HG03469 (cell line): ENCODE results near the gene TFCP2.

ENCODE experiments used
- ATAC-seq: cut with Tn5 transposase; IDR thresholded peaks from one replicate; pipeline ENCODE4 v1.9.1; 2021; ENCODE audit warnings: mild to moderate bottlenecking, moderate library complexity, moderate number of reproducible peaks; ENCODE audit not compliant: unreplicated experiment

The TFCP2 gene

DNA sequence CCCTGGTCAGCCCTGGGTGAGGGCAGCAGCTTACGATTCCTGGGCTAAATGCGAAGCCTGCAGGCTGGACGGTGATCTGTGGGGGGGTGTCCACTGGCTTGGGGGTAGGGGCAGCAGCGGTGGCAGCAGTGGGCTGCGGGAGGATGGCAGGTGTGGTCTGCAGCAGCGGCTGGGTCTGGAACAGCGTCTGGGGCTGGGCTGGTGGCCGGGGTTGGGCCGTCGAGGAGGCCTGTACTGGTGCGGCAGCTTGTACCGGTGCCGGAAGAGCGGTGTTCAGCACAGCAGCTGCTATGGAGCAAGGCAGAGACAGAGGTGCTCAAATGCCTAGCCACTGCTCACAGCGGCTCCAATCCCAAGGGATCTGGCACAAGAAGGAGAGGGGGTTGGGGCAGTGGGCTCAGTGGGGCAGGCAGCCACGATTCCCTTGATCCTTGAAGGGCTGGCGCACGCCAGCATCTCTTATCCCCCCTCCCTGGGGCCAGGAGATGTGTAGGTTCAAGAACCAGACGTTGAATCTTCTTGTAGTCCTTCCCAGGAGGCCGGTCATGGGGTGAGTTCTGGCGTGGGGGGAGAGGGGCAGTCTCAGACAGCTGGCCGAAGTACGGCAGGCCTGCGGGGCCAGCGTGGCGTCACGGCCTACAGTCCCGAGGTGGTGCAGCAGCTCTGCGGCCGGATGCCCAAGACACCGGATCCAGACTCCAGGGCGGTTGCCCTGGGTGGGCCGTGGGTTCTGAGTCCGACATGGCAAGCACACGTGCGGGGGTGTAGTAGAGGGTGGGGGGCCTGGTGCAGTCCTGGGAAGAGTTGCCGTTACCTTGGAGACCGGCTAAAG is 25.0 kb upstream of the TFCP2 start:
- ATAC-seq = no peak

DNA sequence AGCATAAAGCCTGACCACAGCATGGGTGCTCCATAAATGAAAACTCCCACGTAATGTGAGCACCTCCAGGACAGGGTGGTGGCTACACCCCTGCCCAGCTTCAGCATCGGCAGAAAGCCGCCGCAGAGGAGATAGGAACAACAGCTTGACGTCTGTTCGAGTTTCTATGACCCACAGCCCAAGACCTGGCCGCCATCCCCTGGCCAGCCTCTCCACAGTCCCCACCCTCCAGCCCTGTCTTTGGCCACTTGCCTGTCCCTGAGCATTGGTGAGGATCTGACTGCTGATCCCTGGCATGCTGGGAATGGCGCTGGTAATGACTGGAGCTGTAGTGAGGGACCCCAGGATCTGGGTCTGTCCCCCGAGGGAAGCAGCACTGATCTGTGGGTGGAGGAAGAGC is 23.6 kb upstream of the TFCP2 start:
- no peak for ATAC-seq

DNA sequence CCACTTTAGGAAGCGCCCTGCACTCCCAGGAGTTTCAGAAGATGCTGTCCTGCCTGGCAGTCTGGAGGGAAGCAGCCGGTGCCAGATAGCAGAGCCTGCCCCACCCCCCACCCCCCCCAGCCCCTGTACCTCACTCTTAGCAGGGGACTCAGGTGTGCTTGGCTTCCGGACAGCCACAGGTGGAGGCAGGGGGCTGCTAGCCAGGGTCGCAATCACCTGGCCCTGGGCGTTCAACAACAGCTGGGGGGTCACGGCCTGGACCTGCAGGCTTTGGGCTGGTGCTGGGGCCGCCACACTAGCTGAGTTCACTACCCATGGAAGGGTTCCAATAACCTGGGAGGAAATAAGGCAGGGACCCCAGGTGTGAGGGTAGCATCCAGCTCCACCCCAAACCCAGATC is 22.9 kb upstream of the TFCP2 start:
- no peak for ATAC-seq

DNA sequence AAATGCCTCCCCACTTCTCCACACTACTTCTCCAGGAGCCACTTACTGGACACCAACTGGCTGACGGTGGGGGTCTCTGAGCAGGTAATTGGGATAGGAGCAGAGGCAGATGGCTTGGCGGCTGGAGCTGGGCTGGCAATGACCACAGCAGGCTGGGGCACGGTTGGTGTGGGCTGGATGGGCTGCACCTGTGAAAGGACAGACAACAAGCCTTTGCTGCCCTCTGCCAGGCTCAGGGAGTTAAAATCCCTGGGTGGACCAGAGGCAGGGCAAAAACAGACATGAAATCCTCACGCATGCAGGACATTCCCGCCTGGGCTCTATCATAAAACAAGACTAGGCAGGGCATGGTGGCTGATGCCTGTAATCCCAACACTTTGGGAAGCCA is 19.3 kb upstream of the TFCP2 start:
- no peak for ATAC-seq

DNA sequence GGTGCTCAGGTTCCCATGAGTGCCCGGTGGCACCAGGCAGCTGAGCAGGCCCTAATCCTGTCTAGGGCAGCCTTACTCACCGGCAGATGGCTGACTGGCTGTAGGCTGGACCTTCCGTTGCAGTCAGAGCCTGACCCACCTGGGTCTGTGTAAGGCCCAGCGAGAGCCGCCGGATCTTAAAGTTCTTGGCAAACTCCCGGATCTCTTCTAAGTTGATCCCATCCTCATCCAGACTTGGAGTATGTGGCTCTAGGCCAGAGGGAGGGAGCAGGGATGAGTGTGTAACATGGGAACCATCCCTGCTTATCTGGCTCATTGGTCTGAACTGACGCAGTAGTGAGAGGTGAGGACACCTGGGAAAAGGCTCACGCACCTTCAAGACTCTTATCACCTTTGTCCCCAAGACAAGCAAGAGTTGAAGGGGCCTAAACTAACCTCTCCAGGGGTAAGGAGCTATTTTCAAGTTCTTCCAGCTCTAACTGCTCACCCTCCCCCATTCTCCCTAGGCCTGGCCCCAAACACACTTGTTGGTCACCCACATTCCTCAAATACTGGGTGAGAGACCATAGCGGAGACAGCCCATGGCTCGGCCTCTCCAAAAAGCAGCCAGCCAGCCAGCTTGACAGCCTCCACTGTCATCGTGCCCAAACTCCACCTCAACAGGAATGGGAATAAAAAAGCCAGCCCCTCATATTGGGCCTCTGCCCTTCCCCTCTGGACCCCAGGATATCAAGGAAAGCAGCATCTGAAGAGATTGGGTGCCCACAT is 18.8 kb upstream of the TFCP2 start:
- no peak for ATAC-seq

DNA sequence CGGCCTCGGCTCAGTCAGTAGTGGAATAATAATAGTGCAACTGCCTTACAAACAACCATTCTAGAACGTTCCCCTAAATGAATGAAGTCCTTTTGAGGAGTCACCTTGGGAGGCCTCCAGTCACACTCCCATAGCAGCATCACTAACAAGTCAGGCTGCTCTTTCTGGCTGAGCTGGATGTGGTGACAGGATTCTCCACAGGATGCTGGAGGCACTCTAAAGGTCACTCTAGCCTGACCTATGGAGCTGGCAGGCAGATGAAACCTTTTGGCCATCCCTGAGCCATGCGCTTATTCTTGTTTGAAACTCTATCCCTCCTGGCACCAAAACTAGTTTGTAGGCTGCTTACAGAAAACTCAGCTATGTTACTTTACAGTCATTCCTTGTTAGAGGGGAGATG is 17.9 kb upstream of the TFCP2 start:
- no peak for ATAC-seq

DNA sequence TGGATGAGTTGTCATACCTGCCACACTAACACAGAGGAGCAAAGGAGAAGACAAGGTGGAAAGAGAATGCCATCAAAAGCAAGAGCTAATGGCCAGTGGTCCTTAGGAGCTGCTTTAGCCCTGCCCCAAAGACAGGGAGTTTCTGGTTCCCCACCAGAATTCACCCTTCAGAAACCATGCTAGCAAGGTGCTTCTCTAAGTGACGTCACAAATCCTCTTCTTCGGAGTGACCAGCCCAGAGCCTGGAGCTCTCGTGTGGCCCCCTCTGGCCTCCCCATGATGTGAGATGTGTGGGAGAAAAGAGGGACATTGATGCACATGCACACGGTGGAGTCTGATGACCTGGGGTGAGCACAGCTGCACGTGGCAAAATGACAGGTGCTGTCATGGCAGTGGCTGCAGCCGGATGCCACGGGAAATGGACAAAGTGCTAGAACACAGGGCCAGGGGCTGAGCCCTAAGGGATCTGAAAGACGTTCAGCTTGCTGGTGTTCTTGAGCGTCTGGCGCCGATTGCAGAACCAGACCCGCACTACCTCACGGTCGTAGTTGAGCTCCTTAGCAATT is 16.9 kb upstream of the TFCP2 start:
- no peak for ATAC-seq

DNA sequence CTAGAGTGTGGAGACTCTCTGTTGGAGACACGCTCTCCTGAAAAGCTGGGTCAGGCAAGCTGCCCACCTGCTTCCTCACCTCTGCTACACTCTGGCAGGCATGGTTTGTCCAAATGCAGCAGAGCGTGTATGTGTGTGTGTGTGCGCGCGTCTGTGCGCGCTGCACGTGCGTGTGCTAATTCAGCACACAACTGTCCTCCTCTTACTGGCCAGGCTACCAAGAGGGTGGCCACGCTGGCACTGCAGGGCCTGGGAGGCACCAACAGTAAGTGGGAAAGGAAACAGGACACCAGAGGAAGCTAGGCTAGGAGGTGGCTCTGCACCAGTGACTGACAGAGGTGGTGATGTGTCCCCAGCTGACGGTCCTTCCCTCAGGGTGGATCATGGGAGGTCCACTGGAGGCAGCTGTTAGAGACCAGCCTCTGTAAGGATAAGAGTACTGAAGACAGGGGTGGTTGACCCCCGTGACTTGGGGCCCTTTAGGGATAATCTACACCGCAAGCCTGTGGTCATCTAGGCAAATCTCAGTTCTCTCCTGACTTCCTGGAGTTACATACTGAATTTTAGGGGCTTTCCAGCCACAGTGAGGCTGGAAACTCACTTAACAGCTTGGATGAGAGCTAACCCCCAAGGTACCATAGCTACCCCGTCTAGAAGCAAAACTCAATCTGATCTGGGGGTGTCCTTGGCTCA is 15.6 kb upstream of the TFCP2 start:
- no peak for ATAC-seq

DNA sequence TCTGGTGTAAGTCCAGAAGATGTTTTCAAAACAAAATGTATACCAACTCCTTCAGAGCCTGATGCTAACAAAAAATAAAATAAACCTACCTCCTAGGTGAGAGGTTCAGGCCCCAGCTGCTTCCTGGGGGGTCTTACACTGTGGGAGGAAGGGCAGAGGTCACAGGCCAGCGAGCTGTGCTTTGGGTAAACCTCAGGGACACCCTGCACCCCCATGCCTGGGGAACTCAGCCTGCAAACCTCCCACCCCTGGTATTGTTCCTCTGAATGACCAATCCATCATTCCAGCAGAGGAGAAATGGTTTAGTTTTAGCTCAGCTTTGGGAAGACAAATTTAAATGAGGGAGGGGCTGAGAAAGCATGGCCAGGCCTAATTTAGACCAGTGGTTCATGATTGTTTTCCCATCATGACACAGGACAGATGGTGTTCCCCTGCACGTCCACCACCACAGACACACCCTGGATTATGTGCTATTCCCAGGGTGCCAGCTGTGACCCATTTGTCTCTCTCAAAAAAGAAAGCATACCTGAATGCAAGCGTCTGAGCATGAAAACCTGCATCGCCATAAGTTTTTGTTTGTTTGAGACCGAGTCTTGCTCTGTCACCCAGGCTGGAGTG is 14.5 kb upstream of the TFCP2 start:
- ATAC-seq = no peak

DNA sequence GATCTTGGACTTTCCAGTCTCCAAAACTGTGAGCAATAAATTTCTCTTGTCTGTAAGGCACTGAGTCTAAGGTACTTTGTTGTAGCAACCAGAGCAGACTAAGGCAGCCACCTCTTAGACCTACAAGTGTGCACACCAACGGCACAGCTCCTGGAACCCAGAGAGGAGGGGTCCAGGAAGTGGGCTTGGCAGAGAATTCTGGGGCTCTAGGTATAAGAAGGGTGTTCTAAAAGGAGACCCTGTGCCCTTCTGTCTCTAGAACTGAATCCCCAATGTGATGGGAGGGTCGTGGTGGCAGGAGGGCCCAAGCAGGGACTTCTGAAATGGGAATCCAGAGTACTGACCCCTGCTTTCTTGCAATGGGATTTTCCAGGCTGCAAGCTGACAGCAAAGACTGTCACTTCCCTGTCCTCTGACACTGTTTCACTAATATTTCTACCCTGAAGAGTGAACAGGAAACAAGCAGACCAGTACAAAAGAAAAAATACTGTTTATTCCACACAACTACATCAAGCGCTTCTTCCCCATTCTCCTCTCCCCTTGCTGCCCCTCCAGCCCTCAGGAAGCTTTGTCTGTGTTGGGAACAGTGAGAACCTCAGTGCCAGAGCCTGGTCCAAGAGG is 13.6 kb upstream of the TFCP2 start:
- no peak for ATAC-seq

DNA sequence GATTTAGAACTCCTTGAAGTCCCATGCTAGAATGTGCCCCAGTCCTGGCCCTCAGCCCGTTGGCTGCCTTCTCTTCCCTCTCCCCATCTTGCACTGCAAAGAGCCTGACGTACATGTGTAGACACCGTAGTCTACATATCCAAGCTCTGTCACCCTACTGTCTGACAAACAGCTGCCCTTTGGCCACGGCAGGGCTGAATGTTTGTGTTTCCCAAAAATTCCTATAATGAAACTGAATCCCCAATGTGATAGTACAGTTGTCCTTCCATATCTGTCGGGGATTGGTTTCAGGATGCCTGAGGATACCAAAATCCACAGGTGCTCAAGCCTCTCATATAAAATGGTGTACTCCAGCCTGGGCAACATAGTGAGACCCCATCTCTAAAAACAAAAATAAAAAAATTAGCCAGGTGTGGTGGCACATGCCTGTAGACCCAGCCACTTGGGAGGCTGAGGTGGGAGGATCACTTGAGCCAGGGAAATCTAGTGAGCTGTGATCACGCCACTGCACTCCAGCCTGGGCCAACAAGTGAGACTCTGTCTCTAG is 12.3 kb upstream of the TFCP2 start:
- no peak for ATAC-seq

DNA sequence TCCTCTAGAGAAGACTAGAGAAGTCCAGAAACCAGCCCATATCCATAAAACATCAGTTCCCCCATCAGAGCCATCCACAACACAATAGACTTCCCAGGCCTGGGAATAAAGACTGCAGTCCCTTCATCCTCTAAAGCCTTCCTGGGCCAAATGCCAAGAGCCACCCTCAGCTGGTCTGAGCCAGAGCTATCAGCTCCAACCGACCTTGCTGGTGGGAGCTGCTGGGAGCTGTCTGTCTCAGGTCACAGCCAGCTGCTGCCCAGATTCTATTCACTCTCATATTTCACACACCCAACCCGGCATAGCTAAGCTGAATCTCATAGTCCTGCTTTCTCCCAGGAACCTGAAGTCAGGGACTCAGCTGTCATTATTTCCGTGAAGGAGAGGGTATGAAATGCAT is 10.9 kb upstream of the TFCP2 start:
- no peak for ATAC-seq

DNA sequence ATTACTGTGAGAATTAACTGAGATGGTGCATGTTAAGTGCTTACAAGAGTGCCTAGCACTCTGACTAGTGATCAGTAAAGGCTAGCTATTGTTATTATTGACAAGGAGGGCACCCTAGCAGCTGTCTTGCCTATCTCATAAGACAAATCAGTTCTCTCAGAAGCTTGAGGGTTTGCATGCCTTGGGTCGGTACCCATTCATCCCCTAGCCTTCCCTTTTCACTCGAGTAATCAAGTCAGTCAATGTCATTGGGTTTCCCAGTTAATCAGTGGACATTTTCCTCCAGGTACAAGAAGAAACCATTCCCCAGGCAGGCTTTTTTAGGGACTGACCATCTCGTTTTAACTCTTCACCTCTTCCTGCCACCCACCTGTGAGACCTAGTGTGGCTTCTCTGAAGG is 10.4 kb upstream of the TFCP2 start:
- ATAC-seq = no peak

DNA sequence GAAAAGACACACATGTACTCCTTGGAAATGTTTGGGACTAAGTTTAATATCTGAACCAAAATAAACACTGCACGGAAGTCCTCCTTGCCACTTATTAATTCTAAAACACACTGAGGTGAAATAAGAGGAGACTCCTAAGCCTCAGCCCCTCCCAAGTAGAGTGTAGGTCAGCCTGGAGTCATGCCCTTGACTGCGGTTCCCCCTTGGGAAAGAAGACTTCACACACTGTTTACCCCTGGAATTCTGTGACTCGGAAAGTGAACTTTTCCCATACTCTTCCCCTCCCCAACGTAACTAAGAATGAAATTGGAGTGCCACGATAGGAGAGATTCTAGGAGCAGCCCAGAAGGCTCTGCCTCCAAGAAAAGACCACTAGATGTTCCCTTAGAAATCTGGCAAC is 8.6 kb upstream of the TFCP2 start:
- no peak for ATAC-seq

DNA sequence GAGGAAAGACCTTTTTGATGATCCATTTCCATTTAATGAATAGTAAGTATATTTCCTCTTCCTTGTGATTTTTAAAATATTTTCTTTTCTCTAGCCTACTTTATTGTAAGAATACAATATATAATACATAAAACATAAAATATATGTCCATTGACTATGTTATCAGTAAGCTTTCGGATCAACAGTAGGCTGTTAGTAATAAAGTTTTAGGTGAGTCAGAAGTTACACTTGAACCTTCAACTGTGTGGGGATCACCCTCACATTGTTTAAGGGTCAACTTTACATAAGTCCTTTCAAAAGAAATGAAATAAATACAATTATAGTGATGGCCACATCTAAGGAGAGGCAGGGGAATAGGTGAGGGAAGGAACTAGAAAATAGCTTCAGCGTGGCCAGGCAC is 5.0 kb upstream of the TFCP2 start:
- no peak for ATAC-seq

DNA sequence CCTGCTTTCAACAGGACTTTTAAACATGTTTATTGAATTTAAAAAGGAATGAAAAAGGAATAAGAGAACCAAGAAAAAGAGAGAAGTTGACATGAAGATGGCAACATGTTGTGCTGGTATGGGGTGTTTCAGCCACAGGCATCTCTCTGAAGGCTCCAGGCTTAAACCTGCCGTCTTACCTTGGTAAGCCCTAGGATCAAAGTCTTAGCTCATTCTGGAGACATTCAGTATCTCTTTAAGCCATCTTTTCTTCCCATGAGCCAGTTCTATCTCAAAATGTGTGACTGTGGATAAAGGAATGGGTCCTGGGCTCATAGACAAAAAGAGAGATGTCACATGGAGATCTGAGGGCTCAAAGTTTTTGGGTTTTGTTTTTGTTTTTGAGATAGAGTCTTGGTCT is 1.6 kb upstream of the TFCP2 start:
- ATAC-seq = no peak

DNA sequence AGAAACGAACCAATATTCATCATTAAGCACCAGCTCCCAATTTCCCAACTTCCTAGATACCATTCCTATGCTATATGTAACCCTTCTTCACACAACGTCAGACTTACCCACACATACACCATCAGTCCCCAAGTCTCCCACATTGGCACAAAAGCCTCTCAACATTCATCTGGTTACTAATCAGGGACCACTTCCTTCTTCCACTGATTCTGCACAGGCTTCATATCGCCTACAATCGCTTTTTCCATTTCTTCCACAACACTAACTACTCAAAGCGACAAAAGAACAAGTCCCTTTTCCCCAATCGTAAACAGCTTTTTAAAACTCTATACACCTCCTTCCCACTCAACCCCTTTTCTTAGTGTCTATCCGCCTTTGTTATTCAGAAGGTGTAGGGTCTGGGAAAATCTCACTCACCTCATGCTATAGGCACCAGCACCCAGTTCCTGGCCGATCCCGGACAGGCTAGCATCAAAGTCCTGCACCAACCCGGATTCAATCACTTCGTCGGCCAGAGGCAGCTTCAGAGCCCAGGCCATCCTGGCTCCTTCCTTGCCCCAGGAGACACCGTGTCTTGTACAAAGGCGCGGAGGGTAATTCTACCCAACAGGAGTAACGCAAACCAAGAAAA is 936 bp downstream of the TFCP2 start:
- no peak for ATAC-seq

DNA sequence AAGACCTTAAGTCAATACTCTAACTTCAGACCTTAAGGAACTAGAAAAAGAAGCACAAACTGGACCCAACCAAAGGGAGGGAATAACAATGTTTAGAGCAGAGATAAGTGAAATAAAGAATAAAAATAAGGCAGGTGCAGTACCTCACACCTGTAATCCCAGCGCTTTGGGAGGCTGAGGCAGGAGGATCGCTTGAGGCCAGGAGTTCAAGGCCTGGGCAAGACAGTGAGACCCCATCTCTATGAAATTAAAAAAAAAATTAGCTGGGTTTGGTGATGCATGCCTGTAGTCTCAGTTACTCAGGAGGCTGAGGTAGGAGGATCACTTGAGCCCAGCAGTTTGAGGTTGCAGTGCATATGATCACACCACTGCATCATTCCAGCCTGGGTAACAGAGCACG is 9.1 kb downstream of the TFCP2 start:
- ATAC-seq = no peak

DNA sequence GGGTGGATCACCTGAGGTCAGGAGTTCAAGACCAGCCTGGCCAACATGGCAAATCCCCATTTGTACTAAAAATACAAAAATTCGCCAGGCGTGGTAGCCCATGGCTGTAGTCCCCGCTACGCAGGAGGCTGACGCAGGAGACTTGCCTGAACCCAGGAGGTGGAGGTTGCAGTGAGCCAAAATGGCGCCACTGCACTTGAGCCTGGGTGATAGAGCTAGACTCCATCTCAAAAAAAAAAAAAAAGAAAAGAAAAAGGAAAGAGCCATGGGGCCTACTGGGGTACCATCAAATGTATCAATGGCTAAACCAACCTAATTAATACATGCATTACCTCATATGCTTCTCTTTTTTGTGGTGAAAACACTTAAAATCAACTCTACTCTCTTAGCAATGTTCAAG is 10.7 kb downstream of the TFCP2 start:
- ATAC-seq = no peak
